Measurements from ENCODE around the gene SLC2A8. TPM values are rescaled to one million over a fixed set of nuclear protein-coding genes. Genes with fewer than 3 reads are reported as not detected.

SLC2A8 gene
- total RNA-seq, 1 donor from 2014 or later = 14.1 TPM

DNA sequence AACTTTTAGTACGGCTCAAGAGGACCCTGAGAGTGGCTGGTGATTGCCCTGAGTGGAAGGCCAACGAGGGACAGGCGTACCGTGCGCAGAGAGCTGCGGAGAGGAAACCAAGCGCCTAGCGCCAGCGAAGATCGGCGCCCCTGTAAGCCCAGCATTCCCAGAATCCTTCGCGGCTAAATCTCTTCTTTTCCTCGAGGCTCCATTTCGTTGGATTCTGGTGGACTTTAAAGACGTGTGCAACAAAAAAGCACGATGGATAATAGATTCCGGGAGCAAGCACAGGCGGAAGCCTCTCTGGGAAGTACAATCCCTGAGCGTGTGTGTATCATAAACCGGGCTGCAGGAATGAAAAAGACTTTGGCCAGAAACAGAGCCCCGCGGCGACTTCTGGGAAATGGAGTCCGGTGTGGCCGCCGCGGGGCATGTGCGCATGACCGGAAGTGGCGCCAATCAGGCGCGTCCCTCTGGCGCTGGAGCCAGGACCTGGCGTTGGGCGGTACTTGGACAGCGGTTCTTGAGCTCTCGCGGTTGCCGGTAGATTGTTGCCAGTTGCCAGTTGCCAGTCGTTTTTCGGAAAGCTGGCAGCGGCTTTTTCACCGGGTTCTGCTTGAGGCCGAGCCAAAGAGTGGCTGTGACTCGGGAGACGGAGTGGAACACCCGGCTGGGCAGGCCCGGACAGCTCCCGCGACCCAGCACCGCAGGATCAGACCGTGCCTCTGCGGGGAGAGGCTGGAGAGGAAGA is 27.1 kb downstream of the SLC2A8 start, which contains the start of gene ZNF79:
ZNF79 (plus strand) TSS at position 449 of the 742 bp plus-strand sequence. CDS start 406 bp downstream, outside the sequence.
- no peaks in the 10 kb centered on the region for H3K9me3 Mint-ChIP-seq (ENCODE audit: low read depth)
- H3K36me3 Mint-ChIP-seq (ENCODE audit: low read depth) = peaks cover 1% of the 10 kb centered on the region
- H3K4me1 Mint-ChIP-seq (ENCODE audit: low read depth) = peaks cover 39% of the 10 kb centered on the region
- no peaks in the 10 kb centered on the region for H3K27me3 Mint-ChIP-seq (ENCODE audit: low read depth)
- peak within 1 kb of the TSS; percentile 99 for H3K27ac Mint-ChIP-seq (ENCODE audit: unreplicated experiment)
- peak within 1 kb of the TSS; percentile 98 for H3K4me3 Mint-ChIP-seq (ENCODE audit: unreplicated experiment)
- DNase-seq (ENCODE audit: low spot score) = peak; percentile 98
- TF ChIP-seq, protein P1, sequence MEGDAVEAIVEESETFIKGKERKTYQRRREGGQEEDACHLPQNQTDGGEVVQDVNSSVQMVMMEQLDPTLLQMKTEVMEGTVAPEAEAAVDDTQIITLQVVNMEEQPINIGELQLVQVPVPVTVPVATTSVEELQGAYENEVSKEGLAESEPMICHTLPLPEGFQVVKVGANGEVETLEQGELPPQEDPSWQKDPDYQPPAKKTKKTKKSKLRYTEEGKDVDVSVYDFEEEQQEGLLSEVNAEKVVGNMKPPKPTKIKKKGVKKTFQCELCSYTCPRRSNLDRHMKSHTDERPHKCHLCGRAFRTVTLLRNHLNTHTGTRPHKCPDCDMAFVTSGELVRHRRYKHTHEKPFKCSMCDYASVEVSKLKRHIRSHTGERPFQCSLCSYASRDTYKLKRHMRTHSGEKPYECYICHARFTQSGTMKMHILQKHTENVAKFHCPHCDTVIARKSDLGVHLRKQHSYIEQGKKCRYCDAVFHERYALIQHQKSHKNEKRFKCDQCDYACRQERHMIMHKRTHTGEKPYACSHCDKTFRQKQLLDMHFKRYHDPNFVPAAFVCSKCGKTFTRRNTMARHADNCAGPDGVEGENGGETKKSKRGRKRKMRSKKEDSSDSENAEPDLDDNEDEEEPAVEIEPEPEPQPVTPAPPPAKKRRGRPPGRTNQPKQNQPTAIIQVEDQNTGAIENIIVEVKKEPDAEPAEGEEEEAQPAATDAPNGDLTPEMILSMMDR (IDR thresholded peaks at IDR 0.05) = no peak

DNA sequence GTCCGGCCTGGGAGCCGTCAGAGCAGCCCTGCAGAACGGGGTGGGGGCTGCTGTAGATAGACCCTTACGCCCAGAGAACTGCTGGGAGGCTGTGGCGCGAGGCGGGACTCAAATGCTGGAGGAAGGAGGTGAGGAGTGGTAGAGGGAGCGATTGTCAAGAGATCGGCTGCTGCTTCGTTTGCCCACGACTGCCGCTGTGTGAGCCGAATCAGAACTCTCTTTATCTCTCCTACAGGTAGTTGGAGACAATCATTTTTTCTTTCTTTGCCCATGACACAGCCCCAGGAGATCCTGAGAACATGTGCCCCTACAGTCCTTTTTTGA is 27.7 kb downstream of the SLC2A8 start:
- H3K9me3 Mint-ChIP-seq (ENCODE audit: low read depth) = no peaks in the 10 kb centered on the region
- TF ChIP-seq, protein P1 (IDR thresholded peaks at IDR 0.05) = peak; percentile 36
- DNase-seq (ENCODE audit: low spot score) = no peak
- H3K27me3 Mint-ChIP-seq (ENCODE audit: low read depth) = no peaks in the 10 kb centered on the region
- H3K27ac Mint-ChIP-seq (ENCODE audit: unreplicated experiment) = peak overlapping the region; percentile 99
- H3K4me1 Mint-ChIP-seq (ENCODE audit: low read depth) = peaks cover 39% of the 10 kb centered on the region
- H3K4me3 Mint-ChIP-seq (ENCODE audit: unreplicated experiment) = peak overlapping the region; percentile 98
- peaks cover 2% of the 10 kb centered on the region for H3K36me3 Mint-ChIP-seq (ENCODE audit: low read depth)

DNA sequence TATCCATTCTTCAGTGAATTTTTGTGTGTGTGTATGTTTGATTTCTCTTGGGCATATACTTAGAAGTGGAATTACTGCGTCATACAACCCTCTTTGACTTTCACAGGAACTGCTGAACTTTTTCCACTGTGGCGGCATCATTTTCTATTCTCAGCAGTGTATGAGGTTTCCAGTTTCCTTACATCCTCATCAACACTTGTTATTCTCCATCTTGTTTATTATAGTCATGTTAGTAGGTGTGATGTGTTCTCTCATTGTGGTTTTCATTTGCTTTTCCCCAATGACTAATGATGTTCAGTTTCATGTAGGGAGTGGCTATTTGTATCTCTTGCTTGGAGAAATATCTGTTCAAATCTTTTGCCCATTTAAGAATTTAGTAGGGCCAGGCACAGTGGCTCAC is 29.8 kb downstream of the SLC2A8 start:
- TF ChIP-seq, protein P1 (IDR thresholded peaks at IDR 0.05) = no peak
- Mint-ChIP-seq H3K27me3 (ENCODE audit: low read depth) (no peaks in the 10 kb centered on the region), H3K36me3 (ENCODE audit: low read depth) (peaks cover 14% of the 10 kb centered on the region), H3K27ac (ENCODE audit: unreplicated experiment) (no peak overlapping the region), H3K4me1 (ENCODE audit: low read depth) (peaks cover 39% of the 10 kb centered on the region), H3K9me3 (ENCODE audit: low read depth) (no peaks in the 10 kb centered on the region), H3K4me3 (ENCODE audit: unreplicated experiment) (peak overlapping the region; percentile 32)
- no peak for DNase-seq (ENCODE audit: low spot score)

DNA sequence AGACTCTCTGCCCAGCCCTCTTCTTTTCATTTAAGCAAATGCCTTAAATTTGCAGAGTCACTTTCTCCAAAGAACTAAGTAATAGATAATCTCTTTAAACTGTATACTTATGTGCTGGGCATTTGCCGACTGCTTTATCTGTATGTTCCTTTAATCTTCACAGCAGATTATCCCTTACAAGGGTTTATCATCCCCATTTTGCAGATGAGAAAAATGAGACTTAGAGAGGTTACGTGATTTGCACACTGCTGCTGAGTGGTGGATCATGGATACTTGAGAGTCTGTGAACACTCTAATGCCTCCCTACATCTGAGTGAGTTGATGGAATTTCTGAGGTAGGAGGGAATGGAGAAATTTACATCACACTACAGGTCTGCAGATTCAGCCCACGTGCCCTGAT is 31.4 kb downstream of the SLC2A8 start:
- TF ChIP-seq, protein P1 (IDR thresholded peaks at IDR 0.05) = no peak
- Mint-ChIP-seq H3K4me1 (ENCODE audit: low read depth) (peaks cover 29% of the 10 kb centered on the region), H3K4me3 (ENCODE audit: unreplicated experiment) (no peak overlapping the region), H3K27ac (ENCODE audit: unreplicated experiment) (no peak overlapping the region), H3K27me3 (ENCODE audit: low read depth) (no peaks in the 10 kb centered on the region), H3K9me3 (ENCODE audit: low read depth) (no peaks in the 10 kb centered on the region), H3K36me3 (ENCODE audit: low read depth) (peaks cover 17% of the 10 kb centered on the region)
- DNase-seq (ENCODE audit: low spot score) = no peak

DNA sequence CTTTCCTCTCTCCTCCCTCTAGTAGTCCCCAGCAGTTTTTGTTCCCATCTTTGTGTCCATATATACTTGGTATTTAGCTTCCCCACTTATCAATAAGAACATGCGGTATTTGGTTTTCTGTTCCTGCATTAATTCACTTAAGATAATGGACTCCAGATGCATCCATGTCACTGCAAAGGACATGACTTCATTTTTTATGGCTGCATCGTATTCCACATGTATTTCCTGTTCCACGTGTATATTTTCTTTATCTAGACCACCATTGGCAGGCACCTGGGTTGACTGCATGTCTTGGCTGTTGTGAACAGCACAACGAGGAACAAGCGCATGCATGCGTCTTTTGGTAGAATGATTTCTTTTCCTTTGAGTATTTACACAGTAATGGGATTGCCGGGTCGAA is 33.4 kb downstream of the SLC2A8 start:
- H3K9me3 Mint-ChIP-seq (ENCODE audit: low read depth) = no peaks in the 10 kb centered on the region
- TF ChIP-seq, protein P1 (IDR thresholded peaks at IDR 0.05) = no peak
- DNase-seq (ENCODE audit: low spot score) = no peak
- no peak overlapping the region for H3K4me3 Mint-ChIP-seq (ENCODE audit: unreplicated experiment)
- H3K27ac Mint-ChIP-seq (ENCODE audit: unreplicated experiment) = no peak overlapping the region
- no peaks in the 10 kb centered on the region for H3K27me3 Mint-ChIP-seq (ENCODE audit: low read depth)
- peaks cover 35% of the 10 kb centered on the region for H3K36me3 Mint-ChIP-seq (ENCODE audit: low read depth)
- H3K4me1 Mint-ChIP-seq (ENCODE audit: low read depth) = peaks cover 15% of the 10 kb centered on the region
